T47D (cell line): ENCODE data around the gene TAL2.
A peak's percentile ranks its signal among the peaks of the same experiment; 100 is the strongest.

Source experiments
- DNase-seq, 2 experiments: peaks; one replicate each; pipeline versions ENCODE4 v3.0.0 to v3.0.0-alpha.2; 2011 to 2012; ENCODE audit warnings: low read depth in 1 of 2, low spot score in 1 of 2
- JUND ChIP-seq: IDR thresholded peaks from 2 replicates; pipeline ENCODE4 v1.6.1; 2012; ENCODE audit warnings: low read depth
- in situ Hi-C: cut with HindIII; loops from 2 replicates; pipeline ENCODE4 v1.10.0; 2016; ENCODE audit warnings: low sequenced_read_pairs, low pct_unique_long_range_greater_than_20kb

The TAL2 gene

DNA sequence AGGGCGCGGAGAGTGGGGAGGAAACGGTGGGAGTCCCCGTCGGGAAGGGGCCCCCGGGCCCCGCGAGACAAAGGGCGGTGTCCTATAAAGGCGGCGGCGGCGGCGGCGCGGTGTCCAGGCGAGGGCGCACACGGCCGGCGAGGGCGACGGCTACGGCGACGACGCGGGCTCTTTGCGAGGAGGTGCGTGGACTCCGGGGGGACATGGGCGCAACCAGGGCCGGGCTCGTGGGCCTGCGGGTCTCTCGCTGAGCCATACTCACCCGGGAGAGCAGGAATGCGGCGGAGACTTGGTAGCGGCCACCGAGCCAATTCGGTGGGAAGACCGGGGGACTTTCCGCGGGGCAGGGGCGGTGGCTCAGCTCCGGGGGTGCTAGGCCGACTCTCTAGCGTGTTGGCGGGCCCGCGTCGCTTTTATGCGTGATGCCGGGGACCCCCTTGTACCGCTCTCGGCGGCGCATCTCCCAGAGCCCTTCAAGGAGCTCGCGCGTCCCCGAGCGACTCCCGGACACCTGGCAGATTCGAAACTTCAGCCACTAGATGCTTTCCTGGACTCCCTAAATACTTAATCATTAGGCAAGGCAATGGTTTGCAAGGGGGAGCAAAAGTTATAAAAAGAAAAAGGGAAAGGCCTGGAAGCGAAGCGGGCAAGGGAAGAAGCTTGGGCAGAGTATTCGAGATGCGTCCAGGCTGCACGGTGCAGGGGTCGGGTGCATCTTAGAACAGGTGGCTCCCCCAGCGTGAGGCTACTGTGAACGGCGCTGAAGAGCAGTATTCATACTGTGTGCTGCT, 5.9 kb upstream of the TAL2 start:
- in situ Hi-C loops: no loop called here
- TF ChIP-seq JUND: no peak
- DNase-seq: no peak

DNA sequence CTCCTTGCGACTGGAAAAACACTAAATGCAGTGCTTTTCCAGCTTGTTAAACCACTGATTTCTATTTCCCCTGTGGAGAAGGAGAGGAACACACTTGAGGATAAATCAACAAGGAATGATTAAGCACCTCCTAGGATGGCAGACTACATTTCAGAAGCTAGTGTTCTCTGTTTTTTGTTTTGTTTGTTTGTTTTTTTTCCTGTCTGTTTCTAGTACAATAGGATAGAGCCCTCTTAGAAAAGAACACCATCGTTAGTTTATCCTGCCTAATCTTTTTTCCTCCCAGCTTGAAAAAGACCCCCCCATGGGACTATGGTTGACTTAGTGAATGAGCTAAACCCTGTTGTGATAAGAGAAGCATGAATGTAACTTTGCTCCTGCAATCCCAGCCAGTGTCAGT, 3.9 kb upstream of the TAL2 start:
- in situ Hi-C loops: no loop called here

DNA sequence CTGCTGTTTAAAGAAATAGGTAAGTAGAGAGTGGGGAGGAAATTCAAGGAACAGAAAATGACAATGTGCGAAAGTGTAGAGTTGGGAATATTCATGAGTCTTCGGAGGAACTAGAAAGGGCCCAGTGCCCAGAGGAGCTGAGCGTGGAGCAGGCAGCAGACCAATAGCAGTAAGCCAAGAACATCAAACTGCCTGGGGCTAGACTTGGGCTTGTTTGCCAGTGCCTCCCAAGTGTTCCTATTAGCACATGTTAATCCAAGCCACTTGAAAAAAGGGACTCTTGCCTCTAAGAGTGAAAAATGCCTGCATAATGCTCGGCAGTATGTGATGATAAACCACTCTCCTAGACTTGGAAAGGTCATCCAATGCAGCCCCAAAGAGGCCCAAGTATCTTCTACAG, 1.2 kb upstream of the TAL2 start:
- TF ChIP-seq JUND: no peak
- peak in 1 of 2 experiments; percentile 39 for DNase-seq
- in situ Hi-C loops: no loop called here

More for the DNA sequence above, 3.9 kb upstream of the TAL2 start:
- no peak for DNase-seq
- TF ChIP-seq JUND: no peak

DNA sequence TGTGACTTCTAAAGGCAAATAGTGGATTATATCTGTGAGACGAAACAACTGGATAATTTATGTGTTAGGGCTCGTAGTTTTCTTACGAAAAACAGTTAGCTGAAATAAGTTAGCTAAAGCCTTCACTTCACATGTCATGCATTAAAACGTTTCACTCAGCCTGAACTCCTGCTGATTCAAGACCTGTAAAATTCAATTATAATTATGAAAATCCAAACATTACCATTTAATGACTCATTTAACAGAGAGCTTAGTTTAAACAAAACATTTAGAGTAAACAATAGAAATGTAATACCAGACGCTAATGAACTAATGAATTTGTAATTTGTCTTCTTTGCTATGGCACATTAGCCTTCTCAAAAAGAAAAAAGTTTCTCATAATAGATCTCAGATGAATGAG, 1.7 kb downstream of the TAL2 start:
- in situ Hi-C loops: no loop called here
- no peak for DNase-seq
- TF ChIP-seq JUND: no peak

DNA sequence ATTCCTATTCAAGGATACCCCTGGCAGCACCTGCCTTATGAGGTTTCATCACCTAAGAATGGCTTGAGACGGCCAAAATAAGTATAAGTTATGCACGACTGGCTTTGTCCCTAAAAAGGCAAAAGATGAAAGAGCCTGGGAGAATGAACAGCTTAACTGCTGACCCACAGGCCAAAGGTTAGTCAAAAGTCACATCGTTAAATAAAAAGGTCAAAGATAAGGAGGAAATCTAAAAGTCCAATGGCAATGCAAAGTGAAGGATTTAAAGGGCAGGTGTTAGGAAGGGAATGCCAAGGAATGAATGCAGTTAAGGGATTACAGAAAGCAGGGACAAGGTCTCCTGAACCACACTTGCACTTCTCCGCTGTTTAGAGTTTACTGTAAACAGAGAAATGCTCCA, 5.6 kb downstream of the TAL2 start:
- in situ Hi-C loops: no loop called here
- TF ChIP-seq JUND: no peak

DNA sequence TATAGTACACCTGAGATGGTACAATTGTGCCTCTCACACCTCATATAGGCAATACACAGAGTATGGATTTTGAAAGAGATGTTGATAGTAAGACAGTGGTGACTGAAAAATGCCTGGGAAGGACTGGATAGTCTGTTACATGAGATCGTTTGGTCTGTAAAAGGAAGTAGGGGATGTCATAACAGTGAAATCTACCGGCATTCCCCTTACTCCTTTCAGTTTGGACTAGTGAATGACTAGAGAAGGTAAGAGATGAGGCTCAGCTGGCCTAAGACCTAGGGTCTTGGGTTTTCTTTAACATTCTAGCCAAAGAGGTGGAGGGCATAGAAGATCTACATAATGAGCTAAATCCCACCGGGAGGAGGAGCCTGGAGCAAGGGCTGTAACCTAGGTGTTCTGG, 8.1 kb downstream of the TAL2 start:
- no peak for TF ChIP-seq JUND
- no peak for DNase-seq
- in situ Hi-C loops: no loop called here

More for the DNA sequence above, 5.6 kb downstream of the TAL2 start:
- no peak for DNase-seq

DNA sequence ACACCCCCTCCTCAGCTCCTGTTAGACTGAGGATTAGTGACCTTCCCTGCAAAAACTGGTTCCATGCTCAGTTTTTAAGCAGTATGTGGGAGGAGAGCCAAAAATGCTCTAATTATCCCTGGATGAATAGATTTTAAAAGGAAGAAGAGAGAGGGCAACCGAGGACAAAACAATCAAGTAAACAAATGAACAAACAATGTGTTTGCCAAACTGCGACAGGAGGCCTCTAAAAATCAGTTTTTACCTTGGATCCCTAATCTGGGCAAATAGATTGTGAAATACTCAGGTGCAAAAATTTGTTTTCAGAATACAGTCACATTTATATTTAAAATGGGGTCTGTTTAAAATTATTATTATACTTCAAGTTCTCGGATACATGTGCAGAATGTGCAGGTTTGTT, 8.5 kb downstream of the TAL2 start:
- in situ Hi-C loops: no loop called here
- TF ChIP-seq JUND: no peak
- DNase-seq: no peak

DNA sequence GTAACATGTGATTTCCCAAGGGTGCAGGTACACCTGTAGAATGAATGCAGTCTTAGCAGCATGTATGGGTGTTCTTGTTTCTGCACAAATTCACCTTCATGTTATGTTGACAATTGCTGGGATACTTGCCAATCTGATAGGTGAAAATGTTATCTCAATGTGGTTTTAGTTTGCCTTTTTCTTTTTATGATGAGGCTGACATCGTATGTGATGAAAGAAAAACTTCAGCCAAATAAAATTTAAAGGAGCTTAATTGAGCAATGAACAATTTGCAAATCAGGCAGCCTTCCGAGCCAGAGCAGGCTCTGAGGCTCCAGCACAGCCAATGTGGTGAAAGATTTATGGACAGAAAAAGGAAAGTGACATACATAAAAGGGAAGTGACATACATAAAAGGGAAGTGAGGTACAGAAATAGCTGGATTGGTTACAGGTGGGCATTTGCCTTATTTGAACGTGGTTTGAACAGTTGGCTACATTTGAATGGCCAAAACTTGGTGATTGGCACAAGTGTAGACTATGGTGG, 10.5 kb downstream of the TAL2 start:
- in situ Hi-C loops: no loop called here
- no peak for DNase-seq
- TF ChIP-seq JUND: no peak

DNA sequence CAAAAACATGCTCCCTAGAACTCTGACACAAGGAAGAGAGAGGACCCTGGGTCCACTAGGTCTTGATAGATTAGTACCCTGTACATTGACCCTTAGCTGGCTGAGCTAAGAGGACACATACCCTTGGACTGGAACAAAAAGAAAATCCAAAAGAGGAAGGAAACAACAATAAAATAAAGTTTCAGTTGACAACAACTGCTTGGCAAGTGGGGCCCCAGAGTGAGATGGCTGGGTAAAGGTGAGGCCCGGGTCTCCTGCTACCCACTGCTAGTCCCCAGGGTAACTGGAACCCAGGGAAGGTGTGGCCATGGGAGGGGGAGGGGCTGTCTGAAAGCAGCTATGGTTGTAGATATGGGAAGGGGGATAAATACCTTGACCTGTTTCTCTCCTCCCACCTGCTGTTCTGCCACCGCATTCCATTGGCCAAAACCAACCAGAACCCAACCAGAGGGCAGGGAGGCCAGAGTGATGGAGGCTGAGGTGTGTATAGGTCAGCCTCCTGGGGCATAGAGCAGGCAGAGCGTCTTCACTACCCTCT, 11.7 kb downstream of the TAL2 start:
- in situ Hi-C loops: no loop called here
- DNase-seq: no peak
- no peak for TF ChIP-seq JUND

DNA sequence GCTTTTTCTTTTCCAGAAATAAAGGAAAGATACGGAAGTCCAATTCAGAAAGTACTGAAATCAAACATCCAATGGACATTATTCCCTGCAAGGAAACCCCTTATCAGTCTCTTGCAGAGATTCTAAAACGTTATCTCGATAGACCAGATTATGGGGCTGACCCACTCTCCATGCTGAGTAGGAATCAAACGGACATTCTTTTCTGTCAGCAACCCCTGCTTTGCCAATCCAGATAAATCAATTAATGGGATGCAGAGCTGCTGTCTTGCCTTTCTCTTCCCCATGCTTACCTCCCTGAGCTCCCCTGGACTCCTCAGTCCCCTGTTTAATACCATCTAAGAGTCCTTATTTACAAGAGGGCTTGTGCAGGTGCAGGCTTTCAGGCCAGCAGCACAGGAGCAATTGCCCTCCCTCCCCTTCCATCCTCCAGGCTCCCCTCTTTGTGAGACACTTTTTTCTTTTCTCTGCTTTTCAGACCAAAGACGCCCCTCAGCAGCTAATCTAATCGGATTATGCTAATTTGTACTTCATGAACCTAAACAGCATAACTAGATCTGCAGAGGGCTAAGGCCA, 14.2 kb downstream of the TAL2 start:
- no peak for DNase-seq
- in situ Hi-C loops: no loop called here
- no peak for TF ChIP-seq JUND

DNA sequence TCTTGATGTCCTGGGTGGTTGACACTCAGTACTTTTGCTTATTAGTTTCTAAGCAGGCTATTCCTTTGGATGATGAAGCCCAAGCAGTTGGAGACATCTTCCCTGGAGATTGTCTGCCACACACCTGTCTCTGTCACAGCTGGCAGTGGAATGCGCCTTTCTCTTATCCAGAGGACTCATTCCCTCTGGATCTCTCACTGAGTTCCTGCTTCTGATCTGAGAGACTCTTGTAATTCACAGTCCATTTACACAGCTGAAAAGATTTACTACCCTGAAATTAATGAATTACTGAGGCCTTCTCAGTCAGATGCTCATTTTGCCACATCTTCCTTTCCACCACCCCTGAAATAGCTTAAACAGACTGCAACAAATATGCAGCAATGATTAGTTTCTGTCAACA, 15.9 kb downstream of the TAL2 start:
- TF ChIP-seq JUND: no peak
- no peak for DNase-seq
- in situ Hi-C loops: no loop called here

DNA sequence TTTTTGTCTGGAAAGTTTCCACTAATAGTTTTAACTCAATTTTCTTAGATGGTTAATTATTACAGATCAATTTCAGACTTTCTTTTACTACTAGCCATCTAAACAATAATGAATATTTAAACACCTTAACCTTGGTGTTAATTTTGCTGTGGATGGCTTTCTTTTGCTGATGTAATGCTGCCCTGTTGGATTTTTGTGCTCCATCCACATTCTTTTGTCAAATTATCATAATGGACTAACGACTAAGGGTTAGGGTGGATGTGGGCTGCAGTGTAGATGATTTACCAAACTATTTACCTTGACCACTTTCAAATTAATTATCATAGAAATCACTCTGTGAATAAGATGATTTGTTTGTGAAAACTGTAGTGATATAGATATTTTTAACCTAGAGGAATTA, 16.5 kb downstream of the TAL2 start:
- in situ Hi-C loops: no loop called here
- no peak for DNase-seq
- TF ChIP-seq JUND: no peak
